ENCODE results near the gene MYO10.

The MYO10 gene

DNA sequence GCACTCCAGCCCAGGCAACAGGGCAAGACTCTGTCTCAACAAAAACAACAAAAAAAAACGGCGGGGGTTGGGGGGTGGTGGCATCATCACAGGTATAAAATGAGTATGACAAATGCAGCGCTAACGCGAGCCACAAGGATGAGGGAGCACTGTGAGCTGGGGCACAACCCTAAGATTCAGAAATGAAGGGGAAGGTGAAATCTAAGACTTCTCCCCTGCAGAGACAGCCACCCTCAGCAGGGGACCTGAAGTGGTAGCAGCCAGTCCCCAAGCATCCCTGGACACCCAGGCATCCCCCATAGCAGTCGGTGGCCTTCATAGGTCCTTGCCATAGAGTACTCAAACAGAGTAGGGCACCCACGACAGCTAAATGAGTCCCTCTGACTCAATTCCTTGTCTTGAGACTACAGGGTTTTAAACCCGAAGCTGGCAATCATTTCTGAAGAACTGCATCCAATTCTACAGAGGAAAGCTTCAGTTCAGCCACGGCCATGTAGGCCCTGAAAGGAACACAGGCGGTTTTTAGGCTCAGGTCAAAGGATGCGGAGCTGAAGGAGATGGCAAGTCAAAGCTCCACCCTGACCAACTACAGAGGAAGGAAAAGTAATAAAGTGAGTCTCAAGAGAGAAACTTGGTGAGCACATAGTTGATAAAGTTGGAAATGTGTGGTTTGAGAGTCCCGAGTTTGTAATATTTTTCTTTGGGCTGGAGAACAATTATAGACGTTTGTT, 50.3 kb downstream of the MYO10 start:
- Histone ChIP-seq H3K9me3 (ENCODE audit: insufficient read depth, low read length) (no peaks in the 10 kb centered on the region), H3K36me3 (replicated peaks; ENCODE audit: low read depth, low read length) (no peaks in the 10 kb centered on the region), H3K27ac (ENCODE audit: low read length) (no peak overlapping the region), H3K4me2 (ENCODE audit: low read length) (no peak overlapping the region), H3K9ac (ENCODE audit: low read length) (no peak overlapping the region), H3K4me1 (ENCODE audit: low read length) (peaks cover 7% of the 10 kb centered on the region), H3K4me3 (ENCODE audit: low read length) (no peak overlapping the region), H3K27me3 (ENCODE audit: low read depth, low read length) (no peaks in the 10 kb centered on the region), H4K20me1 (ENCODE audit: insufficient read depth, low read length) (no peaks in the 10 kb centered on the region), H2AFZ (ENCODE audit: low read depth, low read length) (no peak overlapping the region), H3K79me2 (ENCODE audit: low read length) (no peaks in the 10 kb centered on the region)
- TF ChIP-seq, protein P1, sequence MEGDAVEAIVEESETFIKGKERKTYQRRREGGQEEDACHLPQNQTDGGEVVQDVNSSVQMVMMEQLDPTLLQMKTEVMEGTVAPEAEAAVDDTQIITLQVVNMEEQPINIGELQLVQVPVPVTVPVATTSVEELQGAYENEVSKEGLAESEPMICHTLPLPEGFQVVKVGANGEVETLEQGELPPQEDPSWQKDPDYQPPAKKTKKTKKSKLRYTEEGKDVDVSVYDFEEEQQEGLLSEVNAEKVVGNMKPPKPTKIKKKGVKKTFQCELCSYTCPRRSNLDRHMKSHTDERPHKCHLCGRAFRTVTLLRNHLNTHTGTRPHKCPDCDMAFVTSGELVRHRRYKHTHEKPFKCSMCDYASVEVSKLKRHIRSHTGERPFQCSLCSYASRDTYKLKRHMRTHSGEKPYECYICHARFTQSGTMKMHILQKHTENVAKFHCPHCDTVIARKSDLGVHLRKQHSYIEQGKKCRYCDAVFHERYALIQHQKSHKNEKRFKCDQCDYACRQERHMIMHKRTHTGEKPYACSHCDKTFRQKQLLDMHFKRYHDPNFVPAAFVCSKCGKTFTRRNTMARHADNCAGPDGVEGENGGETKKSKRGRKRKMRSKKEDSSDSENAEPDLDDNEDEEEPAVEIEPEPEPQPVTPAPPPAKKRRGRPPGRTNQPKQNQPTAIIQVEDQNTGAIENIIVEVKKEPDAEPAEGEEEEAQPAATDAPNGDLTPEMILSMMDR (IDR thresholded peaks at IDR 0.05; ENCODE audit: low read depth, low read length), result no peak
- TF ChIP-seq EZH2phosphoT487 (IDR thresholded peaks at IDR 0.05; ENCODE audit: low read depth), result no peak

DNA sequence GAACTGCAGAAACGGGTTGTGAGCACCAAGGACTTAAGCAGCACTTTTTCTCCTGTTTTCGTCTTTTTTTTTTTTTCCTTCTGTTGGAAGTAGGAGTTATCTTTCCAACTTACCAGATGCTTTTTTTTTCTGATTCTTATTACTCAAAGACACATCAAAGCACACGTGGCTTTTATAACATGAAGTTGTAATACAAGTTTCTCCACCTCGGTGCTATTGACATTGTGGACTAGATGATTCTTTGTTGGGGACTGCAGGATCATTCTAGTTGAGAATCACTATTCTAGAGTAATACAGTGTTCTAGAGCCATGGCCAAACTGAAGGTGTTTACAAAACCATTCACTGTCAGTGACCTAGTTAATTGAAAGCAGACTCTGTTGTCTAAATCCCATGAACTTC, 51.5 kb downstream of the MYO10 start:
- no peaks in the 10 kb centered on the region for H3K27me3 ChIP-seq (ENCODE audit: low read depth, low read length)
- H3K4me3 ChIP-seq (ENCODE audit: low read length), result no peak overlapping the region
- no peaks in the 10 kb centered on the region for H3K79me2 ChIP-seq (ENCODE audit: low read length)
- no peak overlapping the region for H2AFZ ChIP-seq (ENCODE audit: low read depth, low read length)
- no peaks in the 10 kb centered on the region for H4K20me1 ChIP-seq (ENCODE audit: insufficient read depth, low read length)
- no peak overlapping the region for H3K27ac ChIP-seq (ENCODE audit: low read length)
- no peak for TF ChIP-seq EZH2phosphoT487 (IDR thresholded peaks at IDR 0.05; ENCODE audit: low read depth)
- TF ChIP-seq, protein P1 (IDR thresholded peaks at IDR 0.05; ENCODE audit: low read depth, low read length), result no peak
- H3K36me3 ChIP-seq (replicated peaks; ENCODE audit: low read depth, low read length), result no peaks in the 10 kb centered on the region
- no peak overlapping the region for H3K9ac ChIP-seq (ENCODE audit: low read length)
- H3K9me3 ChIP-seq (ENCODE audit: insufficient read depth, low read length), result no peaks in the 10 kb centered on the region
- H3K4me1 ChIP-seq (ENCODE audit: low read length), result peaks cover 1% of the 10 kb centered on the region; the same call in 1 of the 2 replicates
- H3K4me2 ChIP-seq (ENCODE audit: low read length), result no peak overlapping the region

DNA sequence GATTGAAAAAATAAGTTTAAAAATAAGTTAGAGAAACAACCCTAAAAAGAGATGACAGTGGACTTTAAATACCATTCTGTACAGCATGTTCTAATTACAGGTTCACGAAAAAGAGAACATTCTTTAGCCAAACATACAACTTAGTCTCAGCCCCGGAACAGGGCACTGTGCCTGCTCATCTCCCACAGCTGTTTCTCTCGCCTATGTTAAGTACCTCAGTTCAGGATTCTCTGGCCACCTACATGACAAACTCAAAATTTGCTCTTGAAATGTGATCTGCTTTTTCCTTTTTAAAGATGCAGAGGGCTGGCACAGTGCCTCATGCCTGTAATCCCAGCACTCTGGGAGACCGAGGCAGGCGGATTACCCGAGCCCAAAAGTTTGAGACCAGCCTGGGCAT, 52.3 kb downstream of the MYO10 start:
- H3K4me3 ChIP-seq (ENCODE audit: low read length), result no peak overlapping the region
- H3K4me1 ChIP-seq (ENCODE audit: low read length), result no peaks in the 10 kb centered on the region
- H3K79me2 ChIP-seq (ENCODE audit: low read length), result no peaks in the 10 kb centered on the region

DNA sequence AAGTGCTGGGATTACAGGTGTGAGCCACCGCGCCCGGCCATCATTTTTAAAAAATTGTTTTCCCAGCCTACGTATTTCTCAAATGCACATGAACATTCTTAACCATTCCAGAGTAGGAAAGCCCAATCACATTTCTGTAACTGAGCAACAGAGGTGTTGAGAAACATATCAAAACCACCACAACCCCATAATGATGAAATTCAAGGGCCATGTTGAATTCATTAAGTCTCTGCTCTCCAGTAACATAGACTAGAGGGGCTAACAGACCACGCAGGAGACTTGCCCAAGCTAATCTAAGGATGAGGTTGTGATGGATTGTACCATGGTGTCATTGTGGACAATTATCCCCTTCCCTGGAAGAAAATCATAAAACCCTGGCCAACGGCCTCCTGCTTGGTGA, 52.9 kb downstream of the MYO10 start:
- H3K79me2 ChIP-seq (ENCODE audit: low read length), result no peaks in the 10 kb centered on the region
- no peak overlapping the region for H3K4me3 ChIP-seq (ENCODE audit: low read length)
- no peaks in the 10 kb centered on the region for H4K20me1 ChIP-seq (ENCODE audit: insufficient read depth, low read length)
- no peaks in the 10 kb centered on the region for H3K9me3 ChIP-seq (ENCODE audit: insufficient read depth, low read length)
- H3K4me2 ChIP-seq (ENCODE audit: low read length), result no peak overlapping the region
- H3K36me3 ChIP-seq (replicated peaks; ENCODE audit: low read depth, low read length), result no peaks in the 10 kb centered on the region
- no peak overlapping the region for H3K27ac ChIP-seq (ENCODE audit: low read length)
- H3K27me3 ChIP-seq (ENCODE audit: low read depth, low read length), result no peaks in the 10 kb centered on the region
- no peaks in the 10 kb centered on the region for H3K4me1 ChIP-seq (ENCODE audit: low read length)
- TF ChIP-seq EZH2phosphoT487 (IDR thresholded peaks at IDR 0.05; ENCODE audit: low read depth), result no peak
- TF ChIP-seq, protein P1 (IDR thresholded peaks at IDR 0.05; ENCODE audit: low read depth, low read length), result no peak
- no peak overlapping the region for H3K9ac ChIP-seq (ENCODE audit: low read length)
- H2AFZ ChIP-seq (ENCODE audit: low read depth, low read length), result no peak overlapping the region

More for the DNA sequence above, 52.3 kb downstream of the MYO10 start:
- Histone ChIP-seq H3K27me3 (ENCODE audit: low read depth, low read length) (no peaks in the 10 kb centered on the region), H3K27ac (ENCODE audit: low read length) (no peak overlapping the region), H3K36me3 (replicated peaks; ENCODE audit: low read depth, low read length) (no peaks in the 10 kb centered on the region), H3K4me2 (ENCODE audit: low read length) (no peak overlapping the region), H4K20me1 (ENCODE audit: insufficient read depth, low read length) (no peaks in the 10 kb centered on the region), H3K9ac (ENCODE audit: low read length) (no peak overlapping the region), H3K9me3 (ENCODE audit: insufficient read depth, low read length) (no peaks in the 10 kb centered on the region), H2AFZ (ENCODE audit: low read depth, low read length) (no peak overlapping the region)
- TF ChIP-seq, protein P1 (IDR thresholded peaks at IDR 0.05; ENCODE audit: low read depth, low read length), result no peak
- no peak for TF ChIP-seq EZH2phosphoT487 (IDR thresholded peaks at IDR 0.05; ENCODE audit: low read depth)

Measured in OCI-LY3 (cell line).